GM13976 (cell line): ENCODE data around the gene LBH.
A peak's percentile ranks its signal among the peaks of the same experiment; 100 is the strongest.

Source experiments
- DNase-seq: peaks from one replicate; pipeline ENCODE4 v3.0.0; 2012; ENCODE audit warnings: low spot score
- in situ Hi-C: fragments of 300-500 bp; cut with MboI; formaldehyde crosslinking; loops from one replicate; pipeline ENCODE4 v1.12.0; 2022; ENCODE audit warnings: low sequenced_read_pairs, mixed read lengths, inconsistent platforms; ENCODE audit not compliant: unreplicated experiment
- TF ChIP-seq, protein P1 (sequence below): IDR thresholded peaks from 2 replicates; pipeline ENCODE4 v1.5.1; 2012; ENCODE audit warnings: borderline replicate concordance, mild to moderate bottlenecking; ENCODE audit not compliant: insufficient read depth; ENCODE audit errors: extremely low read depth, missing control alignments, control extremely low read depth

Gene LBH

DNA sequence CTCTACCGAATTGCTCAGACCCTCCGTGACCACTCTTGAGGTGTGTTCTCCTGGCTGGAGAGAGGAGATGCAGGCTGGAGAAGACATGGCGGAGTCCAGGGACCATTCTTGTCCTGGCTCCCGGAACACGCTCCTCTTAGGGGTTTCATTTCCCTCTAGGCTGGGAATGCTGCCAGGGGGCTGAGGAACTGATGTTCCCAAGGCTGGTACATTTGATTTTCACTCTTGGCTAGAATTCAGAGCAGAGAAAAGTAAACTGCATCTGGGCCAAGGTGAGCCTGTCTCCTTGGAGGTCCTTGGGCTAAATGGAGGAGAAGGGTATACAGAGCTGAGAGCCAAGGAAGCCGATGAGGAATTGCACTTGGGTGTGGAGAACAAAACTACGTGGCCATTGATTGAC lies 28.2 kb upstream of the LBH start:
- DNase-seq = no peak
- TF ChIP-seq, protein P1, sequence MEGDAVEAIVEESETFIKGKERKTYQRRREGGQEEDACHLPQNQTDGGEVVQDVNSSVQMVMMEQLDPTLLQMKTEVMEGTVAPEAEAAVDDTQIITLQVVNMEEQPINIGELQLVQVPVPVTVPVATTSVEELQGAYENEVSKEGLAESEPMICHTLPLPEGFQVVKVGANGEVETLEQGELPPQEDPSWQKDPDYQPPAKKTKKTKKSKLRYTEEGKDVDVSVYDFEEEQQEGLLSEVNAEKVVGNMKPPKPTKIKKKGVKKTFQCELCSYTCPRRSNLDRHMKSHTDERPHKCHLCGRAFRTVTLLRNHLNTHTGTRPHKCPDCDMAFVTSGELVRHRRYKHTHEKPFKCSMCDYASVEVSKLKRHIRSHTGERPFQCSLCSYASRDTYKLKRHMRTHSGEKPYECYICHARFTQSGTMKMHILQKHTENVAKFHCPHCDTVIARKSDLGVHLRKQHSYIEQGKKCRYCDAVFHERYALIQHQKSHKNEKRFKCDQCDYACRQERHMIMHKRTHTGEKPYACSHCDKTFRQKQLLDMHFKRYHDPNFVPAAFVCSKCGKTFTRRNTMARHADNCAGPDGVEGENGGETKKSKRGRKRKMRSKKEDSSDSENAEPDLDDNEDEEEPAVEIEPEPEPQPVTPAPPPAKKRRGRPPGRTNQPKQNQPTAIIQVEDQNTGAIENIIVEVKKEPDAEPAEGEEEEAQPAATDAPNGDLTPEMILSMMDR = no peak
- in situ Hi-C loops = loop anchor here (10.0 kb wide), 1 partner anchor 502 kb away; no protein-coding TSS in a partner anchor

DNA sequence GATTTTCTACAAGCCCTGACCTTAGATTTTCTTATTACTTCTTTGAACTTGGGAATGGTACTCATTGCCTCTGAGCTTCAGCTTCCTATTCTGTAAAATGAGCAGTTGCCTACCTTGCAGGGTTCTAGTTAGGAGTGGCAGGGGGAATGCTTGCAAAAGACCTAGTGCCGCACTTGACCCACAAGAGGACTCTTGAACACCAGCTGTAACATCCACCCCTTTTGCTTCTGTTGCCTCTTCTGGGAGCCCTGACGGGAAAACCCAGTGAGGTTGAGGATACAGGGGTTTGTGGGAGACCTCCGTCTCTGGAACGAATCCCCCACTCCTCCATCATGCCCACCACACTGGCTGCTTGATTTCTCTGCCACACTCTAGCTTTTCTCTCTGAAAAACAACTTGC lies 27.1 kb upstream of the LBH start:
- in situ Hi-C loops = loop anchor here (10.0 kb wide), 1 partner anchor 501 kb away; no protein-coding TSS in a partner anchor
- TF ChIP-seq, protein P1 = no peak

DNA sequence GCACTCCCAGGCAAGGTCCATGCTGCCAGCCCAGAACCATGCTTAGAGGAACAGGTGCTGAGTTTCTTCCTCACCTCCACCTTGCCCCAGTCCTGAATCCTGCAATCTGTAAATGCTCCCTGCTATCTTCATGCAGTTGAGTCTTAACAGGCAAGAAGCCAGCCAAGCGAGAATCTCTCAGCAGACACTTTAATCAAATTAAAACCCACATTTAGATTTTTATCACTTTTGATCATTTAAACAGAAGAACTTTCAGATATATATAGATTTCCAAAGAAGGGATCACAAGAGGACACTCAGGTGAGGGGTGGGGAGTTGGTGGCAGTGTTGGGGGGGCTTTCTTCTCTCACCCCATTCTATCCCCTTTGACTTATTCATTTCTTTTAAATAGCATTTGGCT lies 25.9 kb upstream of the LBH start:
- in situ Hi-C loops = loop anchor here (10.0 kb wide), 1 partner anchor 499 kb away; no protein-coding TSS in a partner anchor

More for the DNA sequence above, 27.1 kb upstream of the LBH start:
- no peak for DNase-seq

DNA sequence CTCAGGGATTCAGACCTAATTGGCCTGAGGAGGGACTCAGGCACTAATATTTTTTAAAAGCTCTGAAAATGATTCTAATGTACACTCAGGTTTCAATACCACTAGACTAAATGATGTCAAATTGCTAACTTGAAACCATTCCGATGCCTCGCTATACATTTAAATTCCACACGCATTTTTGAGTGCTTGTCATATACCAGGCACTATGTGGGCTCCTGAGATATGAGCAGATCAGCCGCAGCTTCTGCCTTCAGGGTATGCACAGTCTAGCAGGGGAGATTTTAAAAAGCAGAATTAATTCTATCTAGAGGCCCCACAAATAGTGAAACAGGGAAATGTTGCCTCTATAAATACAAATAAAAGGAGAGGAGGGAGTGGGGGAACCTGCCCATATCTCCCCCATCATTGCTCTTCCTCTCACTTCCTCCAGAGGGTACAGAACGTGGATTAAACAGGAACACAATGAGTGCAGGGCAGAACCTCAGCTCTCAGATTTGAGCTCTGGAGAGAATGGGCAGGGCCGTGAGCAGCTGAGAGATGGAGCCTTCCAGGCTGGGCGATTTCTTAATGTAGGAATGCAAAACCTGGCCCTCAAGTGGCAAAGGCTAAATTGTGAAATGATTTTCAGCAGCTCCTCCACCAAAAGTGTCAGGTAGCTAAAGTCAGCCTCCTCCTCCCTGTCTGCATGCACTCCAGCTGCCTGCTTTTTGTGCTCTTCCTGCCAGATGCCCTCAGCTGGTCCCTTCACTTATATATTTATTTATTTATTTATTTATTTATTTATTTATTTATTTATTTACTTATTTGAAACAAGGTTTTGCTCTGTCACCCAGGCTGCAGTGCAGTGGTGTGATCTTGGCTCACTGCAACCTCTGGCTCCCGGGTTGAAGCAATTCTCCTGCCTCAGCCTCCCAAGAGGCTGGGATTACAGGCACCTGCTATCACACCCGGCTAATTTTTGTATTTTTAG lies 24.6 kb upstream of the LBH start:
- in situ Hi-C loops = loop anchor here (10.0 kb wide), 1 partner anchor 498 kb away; no protein-coding TSS in a partner anchor
- TF ChIP-seq, protein P1 = no peak

More for the DNA sequence above, 25.9 kb upstream of the LBH start:
- TF ChIP-seq, protein P1 = no peak
- no peak for DNase-seq

DNA sequence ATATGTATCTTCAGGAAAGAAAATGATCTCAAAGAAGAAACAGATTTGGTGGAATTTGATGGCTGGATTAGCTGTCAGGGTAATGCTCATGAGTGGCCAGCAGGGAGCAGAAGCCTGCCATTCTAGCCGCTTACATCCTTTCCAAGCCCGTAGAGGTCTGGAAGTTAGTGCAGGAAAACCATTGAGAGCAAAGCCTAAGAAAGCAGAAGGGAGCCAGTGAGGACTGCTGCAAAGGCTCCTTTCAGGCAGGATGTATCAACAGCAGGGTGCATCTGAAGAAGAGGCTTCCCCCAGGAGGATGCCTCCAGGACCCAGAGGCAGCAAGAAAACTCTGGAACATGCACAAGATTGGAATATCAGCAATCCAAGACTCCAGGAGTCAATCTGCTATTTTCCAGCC lies 22.9 kb upstream of the LBH start:
- peak; percentile 53 for DNase-seq
- TF ChIP-seq, protein P1 = peak; percentile 83
- in situ Hi-C loops = loop anchor here (10.0 kb wide), 1 partner anchor 496 kb away; no protein-coding TSS in a partner anchor

More for the DNA sequence above, 24.6 kb upstream of the LBH start:
- no peak for DNase-seq

DNA sequence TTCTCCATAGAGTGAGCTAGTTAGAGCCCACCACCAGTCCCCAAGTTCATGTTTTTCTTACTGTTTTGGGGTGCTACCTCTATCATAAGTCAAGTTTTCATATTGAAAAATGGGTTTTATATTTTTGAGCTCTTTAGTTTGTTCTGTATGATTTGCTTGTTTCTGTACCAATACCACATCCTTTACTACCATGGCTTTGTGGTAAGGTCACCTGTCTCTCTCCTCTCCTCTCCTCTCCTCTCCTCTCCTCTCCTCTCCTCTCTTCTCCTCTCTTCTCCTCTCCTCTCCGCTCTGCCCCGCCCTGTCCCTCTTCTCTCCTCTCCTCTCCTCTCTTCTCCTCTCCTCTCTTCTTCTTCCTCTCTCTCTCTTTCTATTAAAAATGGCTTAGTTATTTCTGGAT lies 22.1 kb upstream of the LBH start:
- TF ChIP-seq, protein P1 = no peak
- in situ Hi-C loops = loop anchor here (10.0 kb wide), 1 partner anchor 496 kb away; no protein-coding TSS in a partner anchor

More for the DNA sequence above, 22.1 kb upstream of the LBH start:
- DNase-seq = no peak
